Adrenal gland (tissue), 5 donors: ENCODE results near the gene FBXO46.

Source experiments
- POLR2A ChIP-seq, 2 donors: fragments of 450-650 bp; IDR thresholded peaks; one replicate each; pipeline ENCODE4 v1.6.1; 2017; ENCODE audit warnings: antibody characterized with exemption in 2 of 2, mild to moderate bottlenecking in 2 of 2, moderate library complexity in 1 of 2
- TF ChIP-seq, protein P1 (sequence below), 6 experiments: fragments of 450-650 bp in 4 of 6; fragments of 200-600 bp in 2 of 6; sonication (generic) in 1 of 6; IDR thresholded peaks; 1 replicate in 5 of 6; 2 replicates in 1 of 6; pipeline versions ENCODE4 v1.5.1 to v1.8.0; 2016 to 2021; ENCODE audit warnings: antibody characterized with exemption in 6 of 6, mild to moderate bottlenecking in 2 of 6, moderate library complexity in 1 of 6
- donor health status: DM: no; HTN: no; CAD: no.

GRCh38 chr19:45717131-45717982 lies 13.3 kb downstream of the FBXO46 start:
- TF ChIP-seq, protein P1, sequence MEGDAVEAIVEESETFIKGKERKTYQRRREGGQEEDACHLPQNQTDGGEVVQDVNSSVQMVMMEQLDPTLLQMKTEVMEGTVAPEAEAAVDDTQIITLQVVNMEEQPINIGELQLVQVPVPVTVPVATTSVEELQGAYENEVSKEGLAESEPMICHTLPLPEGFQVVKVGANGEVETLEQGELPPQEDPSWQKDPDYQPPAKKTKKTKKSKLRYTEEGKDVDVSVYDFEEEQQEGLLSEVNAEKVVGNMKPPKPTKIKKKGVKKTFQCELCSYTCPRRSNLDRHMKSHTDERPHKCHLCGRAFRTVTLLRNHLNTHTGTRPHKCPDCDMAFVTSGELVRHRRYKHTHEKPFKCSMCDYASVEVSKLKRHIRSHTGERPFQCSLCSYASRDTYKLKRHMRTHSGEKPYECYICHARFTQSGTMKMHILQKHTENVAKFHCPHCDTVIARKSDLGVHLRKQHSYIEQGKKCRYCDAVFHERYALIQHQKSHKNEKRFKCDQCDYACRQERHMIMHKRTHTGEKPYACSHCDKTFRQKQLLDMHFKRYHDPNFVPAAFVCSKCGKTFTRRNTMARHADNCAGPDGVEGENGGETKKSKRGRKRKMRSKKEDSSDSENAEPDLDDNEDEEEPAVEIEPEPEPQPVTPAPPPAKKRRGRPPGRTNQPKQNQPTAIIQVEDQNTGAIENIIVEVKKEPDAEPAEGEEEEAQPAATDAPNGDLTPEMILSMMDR (IDR thresholded peaks at IDR 0.05), result peak in 1 of 6 experiments; percentile 24
- TF ChIP-seq POLR2A (IDR thresholded peaks at IDR 0.05), result peak in 1 of 2 donors; percentile 74
